HL-60 (cell line): ENCODE results near the gene GRIK1.

Source experiments
- DNase-seq, 2 experiments: peaks; one replicate each; pipeline ENCODE4 v3.0.0-alpha.2; 2010 to 2020; ENCODE audit warnings: low read depth in 1 of 2, low spot score in 1 of 2
- H3K27ac ChIP-seq: fragments of 250-450 bp; sonication (Bioruptor Pico); replicated peaks from 2 replicates; pipeline ENCODE4 v1.5.1; 2020; ENCODE audit warnings: mild to moderate bottlenecking, moderate library complexity
- H3K27me3 ChIP-seq: fragments of 250-450 bp; sonication (Bioruptor Pico); 2 replicates; pipeline ENCODE4 v1.5.1; 2021; ENCODE audit warnings: mild to moderate bottlenecking, moderate library complexity; ENCODE audit not compliant: insufficient read depth, poor library complexity, severe bottlenecking
- H3K4me3 ChIP-seq: replicated peaks from 2 replicates; pipeline ENCODE4 v1.5.1; 2011; ENCODE audit warnings: mild to moderate bottlenecking, control low read depth, low read length; ENCODE audit not compliant: insufficient read depth
- GABPA ChIP-seq: IDR thresholded peaks from 2 replicates; pipeline ENCODE4 v1.6.1; 2012; ENCODE audit warnings: low read depth
- POLR2AphosphoS5 ChIP-seq: IDR thresholded peaks from 2 replicates; pipeline ENCODE4 v1.6.1; 2012; ENCODE audit warnings: low read depth
- SPI1 ChIP-seq: IDR thresholded peaks from 2 replicates; pipeline ENCODE4 v1.6.1; 2012; ENCODE audit warnings: low read depth, mild to moderate bottlenecking, borderline replicate concordance
- TF ChIP-seq, protein P1 (sequence below): IDR thresholded peaks from 2 replicates; pipeline ENCODE4 v1.6.1; 2012; ENCODE audit warnings: low read depth; ENCODE audit not compliant: insufficient replicate concordance
- TF ChIP-seq, protein P2 (sequence below): IDR thresholded peaks from one replicate; pipeline ENCODE4 v1.5.1; 2011; ENCODE audit warnings: low read length, control low read depth, inconsistent platforms; ENCODE audit not compliant: insufficient read depth

GRIK1 gene

DNA sequence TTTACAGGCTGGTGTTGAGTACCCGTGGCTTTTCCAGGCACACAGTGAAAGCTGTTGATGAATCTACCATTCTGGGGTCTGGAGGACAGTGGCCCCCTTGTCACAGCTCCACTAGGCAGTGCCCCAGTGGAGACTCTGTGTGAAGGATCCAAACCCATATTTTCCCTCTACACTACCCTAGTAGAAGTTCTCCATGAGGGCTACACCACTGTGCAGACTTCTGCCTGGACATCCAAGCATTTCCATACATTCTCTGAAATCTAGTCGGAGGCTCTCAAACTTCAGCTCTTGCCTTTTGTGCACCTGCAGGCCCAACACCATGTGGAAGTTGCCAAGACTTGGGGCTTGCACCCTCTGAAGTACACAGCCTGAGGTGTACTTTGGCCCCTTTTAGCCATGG lies 413.3 kb downstream of the GRIK1 start:
- Histone ChIP-seq H3K27ac (no peak overlapping the region), H3K4me3 (no peak overlapping the region), H3K27me3 (no peaks in the 10 kb centered on the region)
- DNase-seq, result no peak
- TF ChIP-seq, protein P1, sequence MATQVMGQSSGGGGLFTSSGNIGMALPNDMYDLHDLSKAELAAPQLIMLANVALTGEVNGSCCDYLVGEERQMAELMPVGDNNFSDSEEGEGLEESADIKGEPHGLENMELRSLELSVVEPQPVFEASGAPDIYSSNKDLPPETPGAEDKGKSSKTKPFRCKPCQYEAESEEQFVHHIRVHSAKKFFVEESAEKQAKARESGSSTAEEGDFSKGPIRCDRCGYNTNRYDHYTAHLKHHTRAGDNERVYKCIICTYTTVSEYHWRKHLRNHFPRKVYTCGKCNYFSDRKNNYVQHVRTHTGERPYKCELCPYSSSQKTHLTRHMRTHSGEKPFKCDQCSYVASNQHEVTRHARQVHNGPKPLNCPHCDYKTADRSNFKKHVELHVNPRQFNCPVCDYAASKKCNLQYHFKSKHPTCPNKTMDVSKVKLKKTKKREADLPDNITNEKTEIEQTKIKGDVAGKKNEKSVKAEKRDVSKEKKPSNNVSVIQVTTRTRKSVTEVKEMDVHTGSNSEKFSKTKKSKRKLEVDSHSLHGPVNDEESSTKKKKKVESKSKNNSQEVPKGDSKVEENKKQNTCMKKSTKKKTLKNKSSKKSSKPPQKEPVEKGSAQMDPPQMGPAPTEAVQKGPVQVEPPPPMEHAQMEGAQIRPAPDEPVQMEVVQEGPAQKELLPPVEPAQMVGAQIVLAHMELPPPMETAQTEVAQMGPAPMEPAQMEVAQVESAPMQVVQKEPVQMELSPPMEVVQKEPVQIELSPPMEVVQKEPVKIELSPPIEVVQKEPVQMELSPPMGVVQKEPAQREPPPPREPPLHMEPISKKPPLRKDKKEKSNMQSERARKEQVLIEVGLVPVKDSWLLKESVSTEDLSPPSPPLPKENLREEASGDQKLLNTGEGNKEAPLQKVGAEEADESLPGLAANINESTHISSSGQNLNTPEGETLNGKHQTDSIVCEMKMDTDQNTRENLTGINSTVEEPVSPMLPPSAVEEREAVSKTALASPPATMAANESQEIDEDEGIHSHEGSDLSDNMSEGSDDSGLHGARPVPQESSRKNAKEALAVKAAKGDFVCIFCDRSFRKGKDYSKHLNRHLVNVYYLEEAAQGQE, result no peak
- no peak for TF ChIP-seq SPI1
- TF ChIP-seq, protein P2, sequence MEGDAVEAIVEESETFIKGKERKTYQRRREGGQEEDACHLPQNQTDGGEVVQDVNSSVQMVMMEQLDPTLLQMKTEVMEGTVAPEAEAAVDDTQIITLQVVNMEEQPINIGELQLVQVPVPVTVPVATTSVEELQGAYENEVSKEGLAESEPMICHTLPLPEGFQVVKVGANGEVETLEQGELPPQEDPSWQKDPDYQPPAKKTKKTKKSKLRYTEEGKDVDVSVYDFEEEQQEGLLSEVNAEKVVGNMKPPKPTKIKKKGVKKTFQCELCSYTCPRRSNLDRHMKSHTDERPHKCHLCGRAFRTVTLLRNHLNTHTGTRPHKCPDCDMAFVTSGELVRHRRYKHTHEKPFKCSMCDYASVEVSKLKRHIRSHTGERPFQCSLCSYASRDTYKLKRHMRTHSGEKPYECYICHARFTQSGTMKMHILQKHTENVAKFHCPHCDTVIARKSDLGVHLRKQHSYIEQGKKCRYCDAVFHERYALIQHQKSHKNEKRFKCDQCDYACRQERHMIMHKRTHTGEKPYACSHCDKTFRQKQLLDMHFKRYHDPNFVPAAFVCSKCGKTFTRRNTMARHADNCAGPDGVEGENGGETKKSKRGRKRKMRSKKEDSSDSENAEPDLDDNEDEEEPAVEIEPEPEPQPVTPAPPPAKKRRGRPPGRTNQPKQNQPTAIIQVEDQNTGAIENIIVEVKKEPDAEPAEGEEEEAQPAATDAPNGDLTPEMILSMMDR, result no peak
- TF ChIP-seq POLR2AphosphoS5, result no peak
- TF ChIP-seq GABPA, result no peak

GRCh38 chr21:29524055-29524454 lies 415.7 kb downstream of the GRIK1 start:
- Histone ChIP-seq H3K27me3 (no peaks in the 10 kb centered on the region), H3K4me3 (no peak overlapping the region), H3K27ac (no peak overlapping the region)
- TF ChIP-seq, protein P1, result no peak
- TF ChIP-seq SPI1 (no peak), GABPA (no peak), POLR2AphosphoS5 (no peak)
- TF ChIP-seq, protein P2, result no peak
- no peak for DNase-seq

- Histone ChIP-seq H3K27ac (no peak overlapping the region), H3K4me3 (no peak overlapping the region), H3K27me3 (no peaks in the 10 kb centered on the region)
- DNase-seq, result no peak
- TF ChIP-seq SPI1 (no peak), GABPA (no peak), POLR2AphosphoS5 (no peak)
- TF ChIP-seq, protein P2, result no peak
- TF ChIP-seq, protein P1, result no peak
Observed at GRCh38 chr21:29523646-29524045, 416.1 kb downstream of the GRIK1 start.
